GM12872 (cell line): ENCODE measurements around the gene NOS3.

Experiments
- TF ChIP-seq, protein P1 (sequence below): IDR thresholded peaks from 3 replicates; pipeline ENCODE4 v1.5.1; 2011; ENCODE audit warnings: low read depth, mild to moderate bottlenecking, low read length, moderate library complexity; ENCODE audit not compliant: insufficient read depth

NOS3 gene

DNA sequence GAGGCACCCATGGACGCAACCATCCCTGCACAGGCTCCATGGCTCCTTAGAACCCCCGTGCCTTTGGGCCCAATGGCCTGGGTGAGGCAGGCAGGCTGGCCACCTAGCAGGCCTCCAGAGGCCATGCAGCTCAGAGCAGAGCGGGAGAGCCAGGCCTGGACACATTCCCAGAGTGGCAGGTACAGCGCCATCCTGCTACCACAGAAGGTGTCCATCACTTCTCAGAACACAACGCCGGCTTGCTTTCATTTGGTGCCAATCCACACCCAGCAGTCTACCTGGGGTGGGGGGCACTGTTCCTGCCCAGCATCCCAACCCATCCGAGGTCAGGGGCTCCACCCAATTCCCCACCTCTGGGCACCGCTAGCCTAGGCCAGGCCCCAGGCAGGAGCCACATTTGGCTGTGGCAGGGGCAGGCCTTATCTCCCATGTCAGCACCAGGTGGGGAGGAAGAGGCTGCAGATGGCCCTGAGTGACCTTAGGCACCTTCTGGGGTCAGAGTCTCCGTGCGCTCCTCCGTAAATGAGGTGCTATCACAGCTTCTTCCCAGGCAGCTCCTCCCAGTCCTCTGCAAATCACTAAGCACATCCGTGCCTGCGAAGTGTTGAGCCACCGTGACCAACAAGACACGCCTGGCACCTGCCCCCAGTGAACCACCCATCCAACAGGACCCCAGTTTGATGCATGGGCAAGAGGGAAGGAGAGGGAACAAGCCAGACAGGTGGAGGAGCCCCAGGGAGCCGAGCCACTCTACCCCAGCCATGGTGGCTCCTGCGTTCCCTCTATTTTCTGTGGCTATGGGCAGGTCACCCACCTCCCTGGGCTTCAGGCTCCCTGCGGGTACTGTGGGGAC lies 26.9 kb upstream of the NOS3 start:
- TF ChIP-seq, protein P1, sequence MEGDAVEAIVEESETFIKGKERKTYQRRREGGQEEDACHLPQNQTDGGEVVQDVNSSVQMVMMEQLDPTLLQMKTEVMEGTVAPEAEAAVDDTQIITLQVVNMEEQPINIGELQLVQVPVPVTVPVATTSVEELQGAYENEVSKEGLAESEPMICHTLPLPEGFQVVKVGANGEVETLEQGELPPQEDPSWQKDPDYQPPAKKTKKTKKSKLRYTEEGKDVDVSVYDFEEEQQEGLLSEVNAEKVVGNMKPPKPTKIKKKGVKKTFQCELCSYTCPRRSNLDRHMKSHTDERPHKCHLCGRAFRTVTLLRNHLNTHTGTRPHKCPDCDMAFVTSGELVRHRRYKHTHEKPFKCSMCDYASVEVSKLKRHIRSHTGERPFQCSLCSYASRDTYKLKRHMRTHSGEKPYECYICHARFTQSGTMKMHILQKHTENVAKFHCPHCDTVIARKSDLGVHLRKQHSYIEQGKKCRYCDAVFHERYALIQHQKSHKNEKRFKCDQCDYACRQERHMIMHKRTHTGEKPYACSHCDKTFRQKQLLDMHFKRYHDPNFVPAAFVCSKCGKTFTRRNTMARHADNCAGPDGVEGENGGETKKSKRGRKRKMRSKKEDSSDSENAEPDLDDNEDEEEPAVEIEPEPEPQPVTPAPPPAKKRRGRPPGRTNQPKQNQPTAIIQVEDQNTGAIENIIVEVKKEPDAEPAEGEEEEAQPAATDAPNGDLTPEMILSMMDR = no peak

GRCh38 chr7:150964593-150965111 lies 26.2 kb upstream of the NOS3 start:
- TF ChIP-seq, protein P1 = no peak

- TF ChIP-seq, protein P1 = no peak
Observed at GRCh38 chr7:150965273-150965830, 25.5 kb upstream of the NOS3 start.

GRCh38 chr7:150966002-150966401 lies 24.8 kb upstream of the NOS3 start:
- TF ChIP-seq, protein P1 = no peak

DNA sequence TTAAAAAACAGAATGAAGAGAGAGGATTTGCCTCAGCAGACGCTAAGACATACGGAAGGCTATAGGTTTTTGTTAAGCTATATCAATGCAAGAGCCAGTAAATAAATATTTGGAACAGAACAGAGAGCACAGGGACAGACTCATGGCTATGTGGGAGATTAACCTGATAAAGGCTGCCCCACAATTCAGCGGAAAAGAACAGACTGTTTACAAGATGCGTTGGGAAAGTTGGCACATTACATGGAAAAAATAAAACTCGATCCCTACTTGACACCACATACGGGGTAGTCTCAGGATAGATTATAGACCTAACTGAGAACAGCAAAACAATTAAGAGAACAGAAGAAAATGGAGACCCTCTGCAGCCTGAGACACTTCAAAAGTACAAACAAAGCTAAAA lies 23.5 kb upstream of the NOS3 start:
- TF ChIP-seq, protein P1 = no peak

- TF ChIP-seq, protein P1 = no peak
Observed at GRCh38 chr7:150968056-150968733, 22.6 kb upstream of the NOS3 start.

GRCh38 chr7:150968734-150969372 lies 22.0 kb upstream of the NOS3 start:
- TF ChIP-seq, protein P1 = no peak
